ENCODE measurements around the gene TNKS1BP1.

The TNKS1BP1 gene

GRCh38 chr11:57348636-57349313 lies 24.0 kb upstream of the TNKS1BP1 start:
- TF ChIP-seq CTCF (IDR thresholded peaks at IDR 0.05; ENCODE audit: unreplicated experiment in 3 of 3): no peak
- H3K27ac Mint-ChIP-seq: no peak overlapping the region
- H3K4me3 Mint-ChIP-seq: no peak overlapping the region
- peaks cover 5% of the 10 kb centered on the region for H3K36me3 Mint-ChIP-seq (ENCODE audit: low read depth)
- peaks cover 41% of the 10 kb centered on the region for H3K4me1 Mint-ChIP-seq
- H3K27me3 Mint-ChIP-seq (ENCODE audit: low read depth): peaks cover 3% of the 10 kb centered on the region
- H3K9me3 Mint-ChIP-seq: peaks cover 3% of the 10 kb centered on the region

- H3K27me3 Mint-ChIP-seq (ENCODE audit: low read depth): peaks cover 3% of the 10 kb centered on the region
- H3K4me1 Mint-ChIP-seq: peaks cover 39% of the 10 kb centered on the region
- H3K36me3 Mint-ChIP-seq (ENCODE audit: low read depth): peaks cover 5% of the 10 kb centered on the region
- H3K4me3 Mint-ChIP-seq: no peak overlapping the region
- TF ChIP-seq CTCF (IDR thresholded peaks at IDR 0.05; ENCODE audit: unreplicated experiment in 3 of 3): no peak
- peaks cover 3% of the 10 kb centered on the region for H3K9me3 Mint-ChIP-seq
- peak overlapping the region in 2 of 3 experiments; percentile 80 for H3K27ac Mint-ChIP-seq
Observed at GRCh38 chr11:57348052-57348451, 23.3 kb upstream of the TNKS1BP1 start.

GRCh38 chr11:57347336-57347735 lies 22.6 kb upstream of the TNKS1BP1 start:
- peaks cover 3% of the 10 kb centered on the region for H3K9me3 Mint-ChIP-seq
- H3K4me3 Mint-ChIP-seq: peak overlapping the region in 1 of 3 experiments; percentile 7
- H3K36me3 Mint-ChIP-seq (ENCODE audit: low read depth): peaks cover 5% of the 10 kb centered on the region
- peaks cover 42% of the 10 kb centered on the region for H3K4me1 Mint-ChIP-seq
- H3K27ac Mint-ChIP-seq: peak overlapping the region in 2 of 3 experiments; percentile 80
- no peaks in the 10 kb centered on the region for H3K27me3 Mint-ChIP-seq (ENCODE audit: low read depth)
- no peak for TF ChIP-seq CTCF (IDR thresholded peaks at IDR 0.05; ENCODE audit: unreplicated experiment in 3 of 3)

GRCh38 chr11:57345555-57346211 lies 20.9 kb upstream of the TNKS1BP1 start:
- H3K9me3 Mint-ChIP-seq: no peaks in the 10 kb centered on the region
- no peak overlapping the region for H3K4me3 Mint-ChIP-seq
- H3K4me1 Mint-ChIP-seq: peaks cover 47% of the 10 kb centered on the region
- peak overlapping the region in 2 of 3 experiments; percentile 21 to 31 for H3K27ac Mint-ChIP-seq
- TF ChIP-seq CTCF (IDR thresholded peaks at IDR 0.05; ENCODE audit: unreplicated experiment in 3 of 3): peak; percentile 73 to 84 (median 83)
- no peaks in the 10 kb centered on the region for H3K36me3 Mint-ChIP-seq (ENCODE audit: low read depth)
- H3K27me3 Mint-ChIP-seq (ENCODE audit: low read depth): no peaks in the 10 kb centered on the region

GRCh38 chr11:57344826-57345225 lies 20.1 kb upstream of the TNKS1BP1 start:
- no peak for TF ChIP-seq CTCF (IDR thresholded peaks at IDR 0.05; ENCODE audit: unreplicated experiment in 3 of 3)
- Mint-ChIP-seq H3K36me3 (ENCODE audit: low read depth) (no peaks in the 10 kb centered on the region), H3K4me1 (peaks cover 53% of the 10 kb centered on the region), H3K4me3 (no peak overlapping the region), H3K9me3 (no peaks in the 10 kb centered on the region), H3K27me3 (ENCODE audit: low read depth) (no peaks in the 10 kb centered on the region), H3K27ac (no peak overlapping the region)

All from nephron (organoid).